ENCODE results near the gene NDUFA13.

NDUFA13 gene

DNA sequence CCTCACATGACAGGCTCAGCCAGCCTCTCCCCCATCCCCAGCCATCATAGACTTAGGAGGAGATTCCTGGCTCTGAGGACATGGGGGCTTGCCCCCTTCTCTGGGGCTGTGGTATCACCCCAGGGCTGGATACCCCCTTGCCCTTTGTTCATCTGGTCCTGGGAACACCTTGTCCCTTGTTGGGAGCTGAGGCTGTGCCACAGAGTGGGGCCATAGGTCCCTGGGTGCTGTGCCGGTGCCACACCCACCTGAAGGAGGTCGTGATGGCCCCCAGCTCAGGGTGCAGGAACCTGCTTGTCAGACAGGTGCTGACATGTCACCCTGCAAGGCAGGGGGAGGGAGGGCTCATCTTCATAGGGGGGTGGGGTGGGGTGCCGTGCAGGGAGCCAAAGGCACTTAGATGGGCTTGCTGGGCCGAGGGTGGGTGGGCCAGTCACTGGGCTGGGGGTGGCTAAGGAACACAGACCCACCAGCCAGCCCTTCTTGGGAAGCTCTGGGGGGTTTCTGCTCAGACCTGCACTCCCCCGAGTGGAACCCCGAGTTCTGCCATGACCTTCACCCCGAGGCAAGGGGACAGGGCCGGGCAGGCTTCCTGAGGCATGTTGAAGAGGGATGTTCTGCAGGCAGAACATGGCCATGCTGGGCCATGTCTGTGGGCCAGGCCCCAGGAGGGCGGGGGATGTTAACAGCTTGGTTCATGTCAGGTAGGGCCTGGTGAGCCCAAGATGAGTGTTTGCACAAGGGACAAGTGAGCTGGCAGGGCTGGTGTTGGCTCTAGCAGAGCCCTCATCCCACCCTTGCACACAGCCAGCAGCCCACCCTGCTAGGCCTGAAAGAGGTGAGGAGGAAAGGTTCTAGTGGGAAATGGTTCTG is 28.7 kb upstream of the NDUFA13 start:
- Histone ChIP-seq H3K9me3 (ENCODE audit: control insufficient read depth, insufficient read depth, low read depth, low read length) (no peaks in the 10 kb centered on the region), H3K36me3 (ENCODE audit: control insufficient read depth in 2 of 2, insufficient read depth in 1 of 2, low read length in 2 of 2) (peaks cover 0 to 30% of the 10 kb centered on the region in 2 experiments; a peak in 1 of 3 replicates), H3K27ac (ENCODE audit: extremely low read depth, low read depth, low read length) (no peak overlapping the region), H3K4me3 (ENCODE audit: low read depth, low read length) (no peak overlapping the region), H3K4me1 (ENCODE audit: control insufficient read depth, insufficient read depth, low read length) (peaks cover 11% of the 10 kb centered on the region)
- TF ChIP-seq ZNF549 (tag by site-specific recombination; IDR thresholded peaks at IDR 0.05) = no peak
- TF ChIP-seq KLF9 (tag by site-specific recombination; IDR thresholded peaks at IDR 0.05; ENCODE audit: low read depth) = peak; percentile 34; the same call in 1 of the 2 replicates
- TF ChIP-seq ZIC2 (tag by site-specific recombination; IDR thresholded peaks at IDR 0.05) = 0 out of 2 replicates have a peak, but pooled peaks have one; percentile 6
- no peak for TF ChIP-seq ZBTB21 (tag by site-specific recombination; IDR thresholded peaks at IDR 0.05)
- ChIA-PET POLR2A (interaction anchor here (0.6 to 1.6 kb wide), 2 partner anchors 17 to 102 kb away, joined by 4 to 6 read pairs; no protein-coding TSS in a partner anchor), CTCF (interaction anchor here (0.5 to 3.6 kb wide), 5 partner anchors 11 to 196 kb away, joined by 3 to 16 read pairs (median 5); no protein-coding TSS in a partner anchor)

DNA sequence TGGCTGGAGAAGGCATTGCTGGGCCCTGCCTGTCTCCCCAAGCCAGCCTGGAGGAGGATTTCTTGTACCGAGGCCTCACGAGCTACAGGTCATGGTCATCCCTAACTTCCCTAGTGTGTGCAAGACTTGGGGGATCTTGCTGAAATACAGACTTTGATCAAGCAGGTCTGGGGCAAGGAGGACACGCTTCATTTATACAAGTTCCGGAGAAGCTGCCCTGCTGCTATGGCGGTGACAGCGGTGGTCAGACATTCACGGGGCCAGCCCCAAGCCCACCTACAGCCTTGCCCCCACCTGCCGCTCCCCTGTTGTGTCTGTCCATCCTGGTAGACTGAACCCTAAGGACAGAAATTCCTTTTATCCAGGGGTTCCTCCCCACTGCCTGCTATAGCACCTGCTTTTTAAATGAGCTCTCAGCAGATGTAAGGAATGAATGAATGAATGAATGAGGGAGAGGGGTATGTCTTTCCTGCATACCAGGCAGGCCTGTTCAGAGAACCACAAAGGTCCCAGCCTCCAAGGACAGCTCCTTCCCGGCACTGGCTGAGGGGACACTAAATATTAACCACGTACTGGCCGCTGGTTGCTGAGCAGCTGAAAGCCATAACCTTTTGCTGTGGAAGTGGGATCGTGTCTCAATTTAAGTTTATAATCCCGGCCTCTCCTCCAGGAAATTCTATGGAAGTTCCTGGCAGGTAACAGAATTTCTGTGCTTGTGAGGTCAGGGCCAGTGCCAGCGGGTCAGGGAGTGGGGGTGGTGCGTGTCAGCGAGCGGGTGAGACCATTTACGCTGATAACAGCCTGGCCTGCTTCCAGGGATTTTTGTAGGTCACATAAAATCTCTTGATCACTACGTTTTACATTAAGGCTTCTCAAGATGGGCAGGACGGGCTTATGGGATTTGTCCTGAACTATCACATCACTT is 27.8 kb upstream of the NDUFA13 start:
- peak overlapping the region; percentile 13; the same call in 1 of the 2 replicates for H3K27ac ChIP-seq (ENCODE audit: extremely low read depth, low read depth, low read length)
- no peaks in the 10 kb centered on the region for H3K9me3 ChIP-seq (ENCODE audit: control insufficient read depth, insufficient read depth, low read depth, low read length)
- H3K4me3 ChIP-seq (ENCODE audit: low read depth, low read length) = no peak overlapping the region
- H3K36me3 ChIP-seq (ENCODE audit: control insufficient read depth in 2 of 2, insufficient read depth in 1 of 2, low read length in 2 of 2) = peaks cover 0 to 31% of the 10 kb centered on the region in 2 experiments; a peak in 1 of 3 replicates
- ChIA-PET POLR2A (interaction anchor here (0.9 to 1.6 kb wide), 2 partner anchors 83 to 103 kb away, joined by 3 to 4 read pairs; partner anchors contain the start of gene GATAD2A), CTCF (interaction anchor here (0.7 to 2.0 kb wide), 8 partner anchors 13 to 166 kb away, joined by 3 to 9 read pairs (median 4); no protein-coding TSS in a partner anchor)
- peaks cover 11% of the 10 kb centered on the region for H3K4me1 ChIP-seq (ENCODE audit: control insufficient read depth, insufficient read depth, low read length)
- TF ChIP-seq ZFP3 (tag by site-specific recombination; IDR thresholded peaks at IDR 0.05; ENCODE audit: low read depth) (no peak), ZSCAN30 (tag by site-specific recombination; IDR thresholded peaks at IDR 0.05) (no peak), SCRT2 (tag by site-specific recombination; IDR thresholded peaks at IDR 0.05) (0 out of 2 replicates have a peak, but pooled peaks have one; percentile 20), ZSCAN4 (tag by site-specific recombination; IDR thresholded peaks at IDR 0.05) (no peak), ZNF24 (tag by site-specific recombination; IDR thresholded peaks at IDR 0.05) (peak; percentile 78), IKZF3 (tag by site-specific recombination; IDR thresholded peaks at IDR 0.05) (peak; percentile 40; the same call in 1 of the 2 replicates), ZNF600 (tag by site-specific recombination; IDR thresholded peaks at IDR 0.05) (peak; percentile 39), PBX3 (CRISPR knock-in tag; IDR thresholded peaks at IDR 0.05) (no peak), ZNF621 (tag by site-specific recombination; IDR thresholded peaks at IDR 0.05) (no peak)
- TF ChIP-seq, protein P1, sequence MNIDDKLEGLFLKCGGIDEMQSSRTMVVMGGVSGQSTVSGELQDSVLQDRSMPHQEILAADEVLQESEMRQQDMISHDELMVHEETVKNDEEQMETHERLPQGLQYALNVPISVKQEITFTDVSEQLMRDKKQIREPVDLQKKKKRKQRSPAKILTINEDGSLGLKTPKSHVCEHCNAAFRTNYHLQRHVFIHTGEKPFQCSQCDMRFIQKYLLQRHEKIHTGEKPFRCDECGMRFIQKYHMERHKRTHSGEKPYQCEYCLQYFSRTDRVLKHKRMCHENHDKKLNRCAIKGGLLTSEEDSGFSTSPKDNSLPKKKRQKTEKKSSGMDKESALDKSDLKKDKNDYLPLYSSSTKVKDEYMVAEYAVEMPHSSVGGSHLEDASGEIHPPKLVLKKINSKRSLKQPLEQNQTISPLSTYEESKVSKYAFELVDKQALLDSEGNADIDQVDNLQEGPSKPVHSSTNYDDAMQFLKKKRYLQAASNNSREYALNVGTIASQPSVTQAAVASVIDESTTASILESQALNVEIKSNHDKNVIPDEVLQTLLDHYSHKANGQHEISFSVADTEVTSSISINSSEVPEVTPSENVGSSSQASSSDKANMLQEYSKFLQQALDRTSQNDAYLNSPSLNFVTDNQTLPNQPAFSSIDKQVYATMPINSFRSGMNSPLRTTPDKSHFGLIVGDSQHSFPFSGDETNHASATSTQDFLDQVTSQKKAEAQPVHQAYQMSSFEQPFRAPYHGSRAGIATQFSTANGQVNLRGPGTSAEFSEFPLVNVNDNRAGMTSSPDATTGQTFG (tag by site-specific recombination; IDR thresholded peaks at IDR 0.05; ENCODE audit: borderline replicate concordance) = no peak
- TF ChIP-seq, protein P2, sequence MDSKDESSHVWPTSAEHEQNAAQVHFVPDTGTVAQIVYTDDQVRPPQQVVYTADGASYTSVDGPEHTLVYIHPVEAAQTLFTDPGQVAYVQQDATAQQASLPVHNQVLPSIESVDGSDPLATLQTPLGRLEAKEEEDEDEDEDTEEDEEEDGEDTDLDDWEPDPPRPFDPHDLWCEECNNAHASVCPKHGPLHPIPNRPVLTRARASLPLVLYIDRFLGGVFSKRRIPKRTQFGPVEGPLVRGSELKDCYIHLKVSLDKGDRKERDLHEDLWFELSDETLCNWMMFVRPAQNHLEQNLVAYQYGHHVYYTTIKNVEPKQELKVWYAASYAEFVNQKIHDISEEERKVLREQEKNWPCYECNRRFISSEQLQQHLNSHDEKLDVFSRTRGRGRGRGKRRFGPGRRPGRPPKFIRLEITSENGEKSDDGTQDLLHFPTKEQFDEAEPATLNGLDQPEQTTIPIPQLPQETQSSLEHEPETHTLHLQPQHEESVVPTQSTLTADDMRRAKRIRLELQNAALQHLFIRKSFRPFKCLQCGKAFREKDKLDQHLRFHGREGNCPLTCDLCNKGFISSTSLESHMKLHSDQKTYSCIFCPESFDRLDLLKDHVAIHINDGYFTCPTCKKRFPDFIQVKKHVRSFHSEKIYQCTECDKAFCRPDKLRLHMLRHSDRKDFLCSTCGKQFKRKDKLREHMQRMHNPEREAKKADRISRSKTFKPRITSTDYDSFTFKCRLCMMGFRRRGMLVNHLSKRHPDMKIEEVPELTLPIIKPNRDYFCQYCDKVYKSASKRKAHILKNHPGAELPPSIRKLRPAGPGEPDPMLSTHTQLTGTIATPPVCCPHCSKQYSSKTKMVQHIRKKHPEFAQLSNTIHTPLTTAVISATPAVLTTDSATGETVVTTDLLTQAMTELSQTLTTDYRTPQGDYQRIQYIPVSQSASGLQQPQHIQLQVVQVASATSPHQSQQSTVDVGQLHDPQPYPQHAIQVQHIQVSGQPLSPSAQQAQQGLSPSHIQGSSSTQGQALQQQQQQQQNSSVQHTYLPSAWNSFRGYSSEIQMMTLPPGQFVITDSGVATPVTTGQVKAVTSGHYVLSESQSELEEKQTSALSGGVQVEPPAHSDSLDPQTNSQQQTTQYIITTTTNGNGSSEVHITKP (tag by site-specific recombination; IDR thresholded peaks at IDR 0.05) = peak; percentile 64
- TF ChIP-seq, protein P3, sequence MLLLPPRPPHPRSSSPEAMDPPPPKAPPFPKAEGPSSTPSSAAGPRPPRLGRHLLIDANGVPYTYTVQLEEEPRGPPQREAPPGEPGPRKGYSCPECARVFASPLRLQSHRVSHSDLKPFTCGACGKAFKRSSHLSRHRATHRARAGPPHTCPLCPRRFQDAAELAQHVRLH (tag by site-specific recombination; IDR thresholded peaks at IDR 0.05) = no peak
